Fibroblast of lung (primary cell): Measurements from ENCODE around the gene COL28A1.

Experiments used
- CTCF ChIP-seq, 2 donors: IDR thresholded peaks in 1 of 2; conservative IDR thresholded peaks in 1 of 2; 1 replicate in 1 of 2; 2 replicates in 1 of 2; pipeline ENCODE4 v1.5.1; 2011 to 2012; ENCODE audit warnings: low read length in 2 of 2, control low read depth in 1 of 2, inconsistent platforms in 1 of 2, low read depth in 1 of 2, mild to moderate bottlenecking in 1 of 2
- EZH2 ChIP-seq: IDR thresholded peaks from 2 replicates; pipeline ENCODE4 v1.5.1; 2012; ENCODE audit warnings: low read length, control low read depth, mild to moderate bottlenecking; ENCODE audit errors: missing control alignments

GRCh38 chr7:7417414-7417813 is 118.3 kb downstream of the COL28A1 start:
- no peak for TF ChIP-seq CTCF (conservative IDR thresholded peaks at IDR 0.05 in 1 of 2, IDR thresholded peaks at IDR 0.05 in 1 of 2; ENCODE audit: low read depth in 1 of 2, low read length in 2 of 2)
- no peak for TF ChIP-seq EZH2
